Lower leg skin (tissue), 4 donors: ENCODE data around the gene AMBRA1. TPM values are rescaled to one million over a fixed set of nuclear protein-coding genes. Genes with fewer than 3 reads are reported as not detected.

Experiments used
- DNase-seq, 2 donors: peaks; one replicate each; pipeline ENCODE4 v3.0.0-alpha.2; 2019; ENCODE audit warnings: low spot score in 2 of 2
- H3K4me3 ChIP-seq: fragments of 200-600 bp; sonication (generic); 2 replicates; pipeline ENCODE4 v1.5.1; 2017; ENCODE audit warnings: mild to moderate bottlenecking, low read depth; ENCODE audit not compliant: poor library complexity, severe bottlenecking
- CTCF ChIP-seq, 3 donors: fragments of 450-650 bp; IDR thresholded peaks; one replicate each; pipeline ENCODE4 v1.5.1; 2016; ENCODE audit warnings: antibody characterized with exemption in 3 of 3, mild to moderate bottlenecking in 3 of 3, moderate library complexity in 2 of 3
- POLR2A ChIP-seq, 2 donors: fragments of 450-650 bp; IDR thresholded peaks; one replicate each; pipeline ENCODE4 v1.6.1; 2016 to 2017; ENCODE audit warnings: antibody characterized with exemption in 2 of 2, mild to moderate bottlenecking in 1 of 2, moderate library complexity in 1 of 2
- WGBS, 2 donors: methylation state at CpG; one replicate each; pipeline ENCODE4 v1.1.5; 2018; 5-methylcytosine and 5-hydroxymethylcytosine counted together
- intact Hi-C: fragments of 100-400 bp; cut with DNase I; formaldehyde crosslinking; loops from one replicate; pipeline ENCODE4 v1.15.0; 2023; ENCODE audit warnings: low total_unique reads
- total RNA-seq, 4 donors: library from RNA; depleted of rRNA; stranded (reverse); fragments of >200 nt; gene quantifications; one replicate each; pipeline ENCODE4 v1.1.0, GENCODE V29; 2016

Gene AMBRA1
- total RNA-seq, 4 donors from 2014 or later: 31.5 to 67.5 (median 36.2) TPM

- no peak for TF ChIP-seq POLR2A (IDR thresholded peaks at IDR 0.05)
- TF ChIP-seq CTCF (IDR thresholded peaks at IDR 0.05): no peak
- 69 to 72% methylated on average over 7 of the region's 7 CpGs for WGBS, 2 donors
- H3K4me3 ChIP-seq: no peak overlapping the region
- intact Hi-C loops: no loop called here
- no peak for DNase-seq
These were observed 118.5 kb downstream of the AMBRA1 start for GRCh38 chr11:46475051-46475925.

GRCh38 chr11:46472662-46472994 lies 121.2 kb downstream of the AMBRA1 start:
- intact Hi-C loops: no loop called here
- TF ChIP-seq POLR2A (IDR thresholded peaks at IDR 0.05) (no peak), CTCF (IDR thresholded peaks at IDR 0.05) (no peak)
- DNase-seq: no peak
- 82 to 96% methylated on average over 1 of the region's 1 CpG for WGBS, 2 donors
- no peak overlapping the region for H3K4me3 ChIP-seq

DNA sequence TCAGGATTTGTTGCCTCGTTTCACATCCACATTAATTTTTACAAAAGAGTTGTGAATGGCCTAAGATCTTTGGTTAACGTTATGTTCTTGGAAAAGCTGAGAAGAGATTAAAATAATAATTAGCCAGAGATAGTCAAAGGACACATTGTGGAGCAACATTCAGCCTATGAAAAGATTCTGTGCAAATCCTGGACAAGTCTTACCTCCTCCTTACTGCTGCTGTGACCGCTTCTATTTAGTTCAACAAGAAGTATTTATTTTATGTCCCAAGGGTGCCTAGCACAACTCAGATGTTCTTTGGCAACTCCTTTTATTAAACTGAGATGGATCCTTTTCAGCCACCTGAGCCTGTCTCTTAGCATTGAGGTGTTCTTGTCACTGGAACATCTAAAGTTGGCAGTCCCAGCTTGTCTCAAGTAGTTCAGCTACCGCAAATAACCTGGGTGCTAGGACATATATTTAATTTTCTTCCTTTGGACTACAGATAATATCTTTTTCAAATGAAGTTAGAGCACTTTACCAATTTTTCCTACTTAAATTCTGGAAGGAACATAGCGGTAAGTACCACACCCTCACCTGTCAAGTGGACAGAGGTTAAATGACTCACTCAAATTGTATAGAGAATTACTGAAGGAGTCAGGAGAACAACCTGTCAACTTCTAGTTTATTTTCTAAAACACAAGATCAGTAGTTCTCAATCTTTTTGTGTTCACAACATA lies 121.7 kb downstream of the AMBRA1 start:
- DNase-seq: no peak
- 80 to 83% methylated on average over 5 of the region's 5 CpGs for WGBS, 2 donors
- intact Hi-C loops: no loop called here
- H3K4me3 ChIP-seq: no peak overlapping the region
- TF ChIP-seq CTCF (IDR thresholded peaks at IDR 0.05) (no peak), POLR2A (IDR thresholded peaks at IDR 0.05) (no peak)

GRCh38 chr11:46469926-46470325 lies 123.9 kb downstream of the AMBRA1 start:
- no peak for DNase-seq
- WGBS, 2 donors: 92 to 97% methylated on average over 4 of the region's 4 CpGs
- TF ChIP-seq CTCF (IDR thresholded peaks at IDR 0.05) (no peak), POLR2A (IDR thresholded peaks at IDR 0.05) (no peak)
- intact Hi-C loops: no loop called here
- no peak overlapping the region for H3K4me3 ChIP-seq

DNA sequence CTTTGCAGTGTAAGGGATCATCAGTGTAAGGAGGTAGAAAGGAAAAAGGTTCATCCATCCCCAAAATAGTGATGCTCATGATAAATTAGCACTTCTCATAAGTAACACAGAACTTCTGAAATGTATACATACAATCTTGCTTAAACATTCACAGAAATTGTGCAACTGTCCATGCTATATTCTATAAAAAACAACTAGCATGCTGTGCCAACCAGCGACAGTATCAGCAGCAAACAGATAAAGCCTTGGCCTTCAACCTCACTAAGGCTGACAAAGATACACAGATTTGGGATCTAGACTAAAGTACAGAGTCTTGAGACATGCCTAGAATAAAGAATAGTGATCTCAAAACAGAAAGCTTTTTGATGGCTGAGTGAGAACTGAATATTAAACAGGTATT lies 128.1 kb downstream of the AMBRA1 start:
- intact Hi-C loops: no loop called here
- H3K4me3 ChIP-seq: no peak overlapping the region
- no peak for DNase-seq
- TF ChIP-seq CTCF (IDR thresholded peaks at IDR 0.05): no peak
- no peak for TF ChIP-seq POLR2A (IDR thresholded peaks at IDR 0.05)
- WGBS, 2 donors: 96 to 97% methylated on average over 1 of the region's 1 CpG
